ENCODE results near the gene PPP1R2.
A peak's percentile ranks its signal among the peaks of the same experiment; 100 is the strongest.

The PPP1R2 gene

GRCh38 chr3:195566797-195567196, 23.7 kb upstream of the PPP1R2 start:
- no peak for DNase-seq (ENCODE audit: low read depth in 2 of 2)

DNA sequence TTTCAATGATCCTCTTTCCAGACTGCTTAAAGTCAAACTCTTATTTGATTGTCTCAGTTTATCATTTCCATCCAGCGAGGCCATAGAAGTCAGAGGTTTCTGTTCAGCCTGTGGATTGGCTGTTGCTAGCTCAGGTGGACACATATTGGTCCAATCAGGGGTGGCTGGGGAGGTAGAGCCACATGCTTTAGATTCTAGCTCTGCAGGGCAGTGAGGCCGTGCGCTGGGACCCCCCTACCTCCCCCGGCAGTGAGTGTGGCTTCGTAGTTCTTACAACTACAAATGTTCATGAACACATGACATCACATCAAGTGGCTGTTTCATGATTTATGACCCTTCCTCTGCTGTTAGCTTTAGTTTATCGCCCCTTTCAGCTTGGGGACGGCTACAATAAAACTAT, 22.6 kb upstream of the PPP1R2 start:
- no peak for DNase-seq (ENCODE audit: low read depth in 2 of 2)

- DNase-seq (ENCODE audit: low read depth in 2 of 2) = no peak
Measured at GRCh38 chr3:195563317-195563716, 20.2 kb upstream of the PPP1R2 start.

- no peak for DNase-seq (ENCODE audit: low read depth in 2 of 2)
Measured at GRCh38 chr3:195559723-195560409, 16.7 kb upstream of the PPP1R2 start.

DNA sequence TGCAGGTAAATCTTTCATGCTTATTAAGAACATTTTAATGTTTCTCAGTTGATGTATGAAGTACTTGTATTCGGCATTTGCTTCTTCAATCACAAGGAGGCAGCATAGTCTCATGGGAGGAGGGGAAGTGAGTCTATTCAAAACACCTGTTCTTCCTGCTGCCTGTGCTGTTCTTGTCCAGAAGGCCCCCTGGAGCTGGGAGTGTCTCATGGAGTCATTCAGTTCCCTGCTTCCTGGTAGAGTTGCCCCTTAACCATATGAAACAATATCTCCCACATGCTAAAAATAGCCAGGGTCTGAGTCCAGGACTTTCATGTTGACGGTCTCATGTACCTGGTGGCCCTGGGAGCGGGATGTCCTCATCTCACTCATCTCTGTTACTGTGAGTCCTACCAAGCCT, 15.5 kb upstream of the PPP1R2 start:
- DNase-seq (ENCODE audit: low read depth in 2 of 2) = no peak

- no peak for DNase-seq (ENCODE audit: low read depth in 2 of 2)
Measured at GRCh38 chr3:195557322-195557721, 14.2 kb upstream of the PPP1R2 start.

GRCh38 chr3:195556390-195556789, 13.3 kb upstream of the PPP1R2 start:
- DNase-seq (ENCODE audit: low read depth in 2 of 2) = no peak

DNA sequence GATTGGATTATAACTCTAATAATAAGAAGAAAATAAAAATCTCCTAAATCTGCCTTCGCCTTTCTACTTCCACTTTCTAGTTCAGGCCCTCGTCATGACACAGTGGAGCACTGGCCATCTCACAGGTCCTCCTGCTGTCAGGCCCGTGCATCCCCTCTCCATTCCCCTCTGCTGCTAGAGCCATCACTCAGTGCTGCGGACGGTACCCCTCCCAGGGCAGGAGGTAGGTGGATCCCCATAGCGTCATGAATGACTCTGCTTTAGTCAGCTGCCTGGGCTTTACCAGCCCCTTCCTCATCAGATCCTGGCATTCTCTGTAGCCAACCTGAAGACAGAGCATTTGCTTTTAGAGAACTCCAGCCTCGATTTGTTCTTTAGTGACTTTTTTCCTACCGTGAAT, 12.0 kb upstream of the PPP1R2 start:
- DNase-seq (ENCODE audit: low read depth in 2 of 2) = no peak

- no peak for DNase-seq (ENCODE audit: low read depth in 2 of 2)
Measured at GRCh38 chr3:195554458-195554857, 11.3 kb upstream of the PPP1R2 start.

DNA sequence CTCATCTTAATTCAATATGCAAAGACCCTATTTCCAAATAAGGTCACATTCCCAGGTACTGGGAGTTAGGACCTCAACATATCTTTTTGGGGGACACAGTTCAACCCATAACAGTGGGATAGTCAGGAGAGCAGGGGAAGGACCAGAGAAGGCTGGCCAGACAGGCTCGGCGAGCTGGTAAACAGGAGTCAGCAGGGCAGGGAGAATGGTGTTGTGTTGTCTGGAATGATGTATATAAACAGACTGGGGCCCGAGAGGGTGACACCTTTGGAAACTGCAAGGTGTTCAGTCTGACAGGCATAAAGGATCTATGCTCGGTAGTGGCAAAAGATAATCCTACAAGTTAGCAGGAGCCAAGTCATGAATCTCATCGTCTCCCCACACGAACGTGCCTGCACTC, 10.1 kb upstream of the PPP1R2 start:
- no peak for DNase-seq (ENCODE audit: low read depth in 2 of 2)

DNA sequence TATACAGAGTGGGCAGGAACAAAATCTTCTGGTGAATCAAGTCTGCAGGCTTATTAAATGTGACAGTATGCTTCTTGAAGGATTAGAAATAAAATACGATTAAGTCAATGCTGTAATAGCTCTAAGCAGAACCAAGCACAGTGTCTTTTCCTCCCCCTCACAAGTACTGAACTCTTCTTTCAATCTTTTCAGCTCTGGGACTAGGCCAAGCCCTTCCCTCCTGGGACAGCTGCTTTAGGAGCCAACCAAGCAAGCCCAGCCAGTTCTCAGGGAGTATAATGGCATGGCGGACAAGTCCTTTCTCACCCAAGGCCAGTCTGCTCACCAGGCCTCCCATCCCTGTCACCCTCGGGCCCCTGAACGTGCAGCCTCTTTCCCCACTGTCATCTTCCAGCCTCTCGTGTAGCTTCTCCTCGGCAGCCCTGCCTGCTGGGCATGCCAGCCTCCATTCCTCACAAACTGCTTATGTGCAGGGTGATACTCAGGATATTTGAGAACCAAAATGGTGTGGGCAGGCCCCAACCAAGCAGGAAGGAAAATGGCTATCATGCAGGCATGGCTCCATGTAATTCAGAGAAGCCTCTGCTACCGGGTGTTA, 8.4 kb upstream of the PPP1R2 start:
- DNase-seq (ENCODE audit: low read depth in 2 of 2) = no peak

DNA sequence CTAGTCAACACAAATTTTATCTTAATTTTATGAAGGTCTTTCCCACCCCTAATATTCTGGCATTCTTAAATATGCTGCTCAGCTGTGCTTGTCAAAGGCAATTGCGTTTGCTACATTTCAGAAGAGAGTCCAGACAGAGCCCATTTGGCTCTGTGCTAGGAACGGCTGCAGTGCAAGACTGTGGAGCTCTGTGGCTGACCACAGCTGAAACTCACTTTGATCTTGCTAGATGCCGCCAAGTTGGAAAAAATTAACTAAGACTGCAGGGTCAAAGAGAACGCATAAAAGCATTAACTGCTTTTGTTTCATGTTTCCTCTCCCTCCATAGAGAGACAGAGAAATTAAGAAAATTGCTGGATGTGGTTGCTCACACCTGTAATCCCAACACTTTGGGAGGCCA, 7.6 kb upstream of the PPP1R2 start:
- no peak for DNase-seq (ENCODE audit: low read depth in 2 of 2)

GRCh38 chr3:195549931-195550519, 6.9 kb upstream of the PPP1R2 start:
- DNase-seq (ENCODE audit: low read depth in 2 of 2) = peak; percentile 54 to 63

DNA sequence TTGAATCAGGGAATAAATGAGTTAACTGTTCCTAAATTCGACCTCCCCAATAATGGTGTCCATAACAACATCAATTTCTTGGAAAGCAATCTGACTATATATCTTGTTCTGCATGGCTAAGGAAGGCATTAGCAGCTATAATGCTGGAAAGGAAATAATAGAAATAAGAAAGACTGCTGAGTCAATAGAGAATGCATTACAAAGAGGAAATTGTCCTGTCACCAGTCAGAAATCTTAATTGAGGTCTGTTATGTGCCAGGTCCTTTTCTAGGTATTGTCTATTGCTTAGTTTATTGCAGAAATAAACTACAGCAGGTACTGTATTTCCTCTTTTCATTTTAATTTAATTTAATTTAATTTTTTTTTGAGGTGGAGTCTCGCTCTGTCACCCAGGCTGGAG, 5.9 kb upstream of the PPP1R2 start:
- no peak for DNase-seq (ENCODE audit: low read depth in 2 of 2)

DNA sequence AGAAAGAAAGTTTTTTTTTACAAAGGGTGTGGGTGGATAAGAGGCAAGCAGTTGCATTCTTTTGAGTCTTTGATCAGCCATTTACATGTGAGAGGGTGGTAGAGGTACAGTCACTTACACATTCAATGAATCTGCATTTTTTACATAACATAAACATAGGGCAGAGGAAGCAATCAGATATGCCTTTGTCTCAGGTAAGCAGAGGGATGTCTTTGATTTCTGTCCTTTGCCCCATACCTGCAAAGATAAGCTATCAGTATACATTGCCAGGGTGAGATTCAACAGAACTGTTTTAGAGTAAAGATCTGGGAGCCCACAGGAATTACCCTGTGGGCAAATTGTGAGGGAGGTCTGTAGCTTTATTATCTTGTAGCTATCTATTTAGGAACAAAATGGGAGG, 5.4 kb upstream of the PPP1R2 start:
- DNase-seq (ENCODE audit: low read depth in 2 of 2) = no peak

GRCh38 chr3:195548006-195548405, 4.9 kb upstream of the PPP1R2 start:
- DNase-seq (ENCODE audit: low read depth in 2 of 2) = no peak

DNA sequence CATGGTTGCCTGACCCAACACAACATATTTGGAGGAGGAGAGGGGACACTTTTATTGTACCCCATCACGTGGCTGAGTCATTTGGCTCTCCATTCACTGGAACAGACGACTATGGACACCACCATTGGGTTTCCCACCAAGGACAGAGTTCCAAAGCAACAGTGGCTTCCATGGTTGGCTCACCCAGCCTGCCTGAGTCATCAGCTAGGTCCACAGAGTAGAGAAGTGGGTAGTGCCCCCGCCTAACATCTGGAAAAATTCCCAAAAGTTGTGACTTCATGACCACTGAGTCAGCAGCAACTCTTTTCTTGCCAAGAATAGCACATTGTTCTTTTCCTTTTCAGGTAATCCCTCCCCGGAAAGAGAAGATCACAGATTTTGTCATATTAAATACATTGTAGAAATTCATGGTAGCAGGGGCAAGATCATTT, 3.0 kb upstream of the PPP1R2 start:
- no peak for DNase-seq (ENCODE audit: low read depth in 2 of 2)

DNA sequence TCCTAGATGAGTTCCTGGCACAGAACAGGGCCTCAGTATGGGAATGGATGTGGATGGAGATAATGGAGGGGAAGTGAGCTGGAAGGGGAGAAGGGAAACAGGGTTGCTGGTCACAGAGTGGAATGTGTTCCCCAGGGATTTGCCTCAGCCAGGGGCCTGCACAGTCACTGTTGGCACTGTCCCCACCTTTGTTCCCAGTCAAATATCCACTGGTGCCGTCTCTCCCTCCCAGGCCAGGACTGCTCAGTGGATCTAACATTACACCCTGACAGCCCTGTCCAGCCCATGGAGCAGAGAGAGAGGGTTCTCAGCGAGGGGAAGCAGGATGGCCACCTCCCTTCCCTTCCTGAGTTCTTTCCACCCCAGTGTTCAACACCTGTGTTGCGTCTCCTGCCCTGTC, 1.5 kb upstream of the PPP1R2 start:
- DNase-seq (ENCODE audit: low read depth in 2 of 2) = no peak

DNA sequence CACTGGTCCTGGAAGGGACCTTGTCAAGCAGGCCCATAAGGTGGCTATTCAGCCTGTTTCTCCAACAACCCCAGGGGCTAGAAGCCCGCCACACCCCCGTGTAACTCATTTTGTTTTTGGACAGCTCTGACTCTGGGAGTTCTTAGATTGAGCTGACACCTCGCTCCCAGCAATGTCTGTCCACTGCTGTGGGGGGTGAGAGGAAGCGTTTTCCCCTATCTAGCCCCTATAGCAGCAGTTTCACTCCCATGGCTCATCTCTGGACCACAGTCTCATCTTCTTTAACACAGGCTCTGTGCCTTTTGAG, 1.1 kb upstream of the PPP1R2 start:
- no peak for DNase-seq (ENCODE audit: low read depth in 2 of 2)

GRCh38 chr3:195543500-195544229, 540 bp upstream of the PPP1R2 start:
- DNase-seq (ENCODE audit: low read depth in 2 of 2) = no peak

- no peak for DNase-seq (ENCODE audit: low read depth in 2 of 2)
Measured at GRCh38 chr3:195542316-195542697, 818 bp downstream of the PPP1R2 start.

GRCh38 chr3:195540511-195540910, 2.6 kb downstream of the PPP1R2 start:
- DNase-seq (ENCODE audit: low read depth in 2 of 2) = no peak

- no peak for DNase-seq (ENCODE audit: low read depth in 2 of 2)
Measured at GRCh38 chr3:195540027-195540426, 3.1 kb downstream of the PPP1R2 start.

Measured in stimulated activated CD8-positive, alpha-beta memory T cell treated with anti-CD3 and anti-CD28 coated beads, Interleukin-7, amount 100 ng/mL, for 1 hour (primary cell).